Right lobe of liver (tissue), 6 donors: ENCODE data around the gene CFAP43. TPM values are rescaled to one million over a fixed set of nuclear protein-coding genes. Genes with fewer than 3 reads are reported as not detected.

Experiments used
- ATAC-seq, 4 donors: fragments of 200-7000 bp; cut with Tn5 transposase; one replicate each; pipeline ENCODE4 v1.9.1; 2020; ENCODE audit warnings: mild to moderate bottlenecking in 4 of 4, moderate library complexity in 4 of 4
- DNase-seq, 3 donors: peaks; one replicate each; pipeline ENCODE4 v3.0.0-alpha.2; 2020
- H3K27ac ChIP-seq, 3 donors: fragments of 200-600 bp; one replicate each; pipeline ENCODE4 v1.8.0; 2022
- H3K27me3 ChIP-seq, 2 donors: fragments of 200-600 bp; one replicate each; pipeline ENCODE4 v1.8.0; 2022
- H3K36me3 ChIP-seq, 4 donors: fragments of 200-600 bp; sonication (generic) in 1 of 4; one replicate each; pipeline versions ENCODE4 v1.5.1 to v1.8.0; 2017 to 2022; ENCODE audit warnings: control low read depth in 1 of 4
- H3K4me1 ChIP-seq, 4 donors: fragments of 200-600 bp; sonication (generic) in 1 of 4; one replicate each; pipeline versions ENCODE4 v1.5.1 to v1.8.0; 2017 to 2022; ENCODE audit warnings: control low read depth in 1 of 4
- H3K4me3 ChIP-seq, 3 donors: fragments of 200-600 bp; one replicate each; pipeline ENCODE4 v1.8.0; 2022
- H3K9me3 ChIP-seq, 4 donors: fragments of 200-600 bp; sonication (generic) in 1 of 4; one replicate each; pipeline versions ENCODE4 v1.5.1 to v1.8.0; 2017 to 2022; ENCODE audit warnings: control low read depth in 1 of 4
- POLR2A ChIP-seq: fragments of 450-650 bp; IDR thresholded peaks from one replicate; pipeline ENCODE4 v1.6.1; 2017; ENCODE audit warnings: antibody characterized with exemption, mild to moderate bottlenecking
- whole genome bisulfite sequencing: methylation state at CpG from one replicate; pipeline ENCODE4 v1.1.6; 2018; ENCODE audit warnings: low coverage, low lambda C conversion rate; ENCODE audit not compliant: insufficient coverage; ENCODE audit errors: missing lambda C conversion rate; 5-methylcytosine and 5-hydroxymethylcytosine counted together
- intact Hi-C, 2 donors: fragments of 100-400 bp; cut with DNase I; formaldehyde crosslinking; loops; one replicate each; pipeline versions ENCODE4 v1.11.2 to v1.14.1; 2022
- total RNA-seq, 6 experiments: library from RNA; depleted of rRNA in 2 of 6; stranded (reverse); fragments of >200 nt in 2 of 6; fragmentation: NEBNext Ultra II Directional in 3 of 6; extraction: Animal tissue kit (Norgen Biotek cat#: 25700) in 3 of 6; gene quantifications; one replicate each; pipeline versions ENCODE4 v1.1.0 to v1.2.4, GENCODE V29; 2016 to 2023
- TF ChIP-seq, protein P1 (sequence below), 4 donors: fragments of 200-600 bp in 3 of 4; fragments of 450-650 bp in 1 of 4; IDR thresholded peaks; one replicate each; pipeline versions ENCODE4 v1.5.1 to v1.8.0; 2016 to 2022; ENCODE audit warnings: antibody characterized with exemption in 4 of 4, mild to moderate bottlenecking in 2 of 4
- donor health status: DM: no; HTN: yes; CAD: no.
- donor health status: DM: no; HTN: no; CAD: no.
- donor health status: DM: no; HTN: no; CAD: no.
- donor health status: DM: no; HTN: yes; CAD: no.
- donor health status: DM: no; HTN: yes; CAD: no.

CFAP43 gene
- total RNA-seq, 6 experiments from 2014 or later = 0.11 to 0.34 (median 0.20) TPM; not detected in 1

DNA sequence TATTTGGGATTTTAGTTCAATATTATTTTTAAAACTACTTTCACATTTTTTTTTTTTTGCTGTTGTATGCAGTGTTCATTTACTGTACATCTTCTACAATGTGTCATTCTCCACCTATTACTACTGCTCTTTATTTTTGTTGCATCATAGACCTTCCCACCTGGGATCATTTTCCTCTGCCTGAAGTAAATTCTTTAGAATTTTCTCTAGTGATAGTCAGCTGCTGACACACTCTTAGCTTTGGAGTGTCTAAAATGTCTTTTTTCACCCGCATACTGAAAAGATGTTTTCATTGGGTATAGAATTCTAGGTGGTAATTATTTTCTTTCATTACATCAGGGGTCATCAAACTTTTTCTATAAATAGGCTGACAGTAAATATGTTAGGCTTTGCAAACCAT is 30.5 kb downstream of the CFAP43 start:
- ATAC-seq (no peak), DNase-seq (no peak)
- H3K27me3 ChIP-seq = no peaks in the 10 kb centered on the region
- no peaks in the 10 kb centered on the region for H3K36me3 ChIP-seq
- H3K9me3 ChIP-seq = no peaks in the 10 kb centered on the region
- H3K4me1 ChIP-seq = no peaks in the 10 kb centered on the region
- H3K4me3 ChIP-seq = no peak overlapping the region
- TF ChIP-seq, protein P1, sequence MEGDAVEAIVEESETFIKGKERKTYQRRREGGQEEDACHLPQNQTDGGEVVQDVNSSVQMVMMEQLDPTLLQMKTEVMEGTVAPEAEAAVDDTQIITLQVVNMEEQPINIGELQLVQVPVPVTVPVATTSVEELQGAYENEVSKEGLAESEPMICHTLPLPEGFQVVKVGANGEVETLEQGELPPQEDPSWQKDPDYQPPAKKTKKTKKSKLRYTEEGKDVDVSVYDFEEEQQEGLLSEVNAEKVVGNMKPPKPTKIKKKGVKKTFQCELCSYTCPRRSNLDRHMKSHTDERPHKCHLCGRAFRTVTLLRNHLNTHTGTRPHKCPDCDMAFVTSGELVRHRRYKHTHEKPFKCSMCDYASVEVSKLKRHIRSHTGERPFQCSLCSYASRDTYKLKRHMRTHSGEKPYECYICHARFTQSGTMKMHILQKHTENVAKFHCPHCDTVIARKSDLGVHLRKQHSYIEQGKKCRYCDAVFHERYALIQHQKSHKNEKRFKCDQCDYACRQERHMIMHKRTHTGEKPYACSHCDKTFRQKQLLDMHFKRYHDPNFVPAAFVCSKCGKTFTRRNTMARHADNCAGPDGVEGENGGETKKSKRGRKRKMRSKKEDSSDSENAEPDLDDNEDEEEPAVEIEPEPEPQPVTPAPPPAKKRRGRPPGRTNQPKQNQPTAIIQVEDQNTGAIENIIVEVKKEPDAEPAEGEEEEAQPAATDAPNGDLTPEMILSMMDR (IDR thresholded peaks at IDR 0.05) = no peak
- no peak for TF ChIP-seq POLR2A
- H3K27ac ChIP-seq = no peak overlapping the region
- intact Hi-C loops = no loop called here
- 93% methylated on average over 1 of the region's 1 CpG for WGBS

DNA sequence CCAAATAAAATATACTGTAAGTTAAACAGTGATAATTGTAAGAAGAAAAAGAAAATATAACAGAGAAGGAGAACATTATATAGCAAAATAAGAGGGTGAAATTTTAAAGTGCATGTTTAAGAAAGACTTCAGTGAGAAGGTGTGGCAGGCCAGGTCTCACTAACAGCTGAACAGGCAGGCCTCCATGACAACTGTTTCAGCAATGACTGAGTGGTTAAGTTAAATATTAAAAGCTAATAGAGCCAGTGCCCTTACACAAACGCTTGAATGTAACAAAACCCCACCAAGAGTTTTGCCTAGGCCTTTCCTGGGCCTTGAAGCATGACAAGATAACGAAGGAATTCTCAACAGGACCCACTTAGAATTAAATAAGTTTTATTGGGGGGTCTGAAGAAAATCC is 32.6 kb downstream of the CFAP43 start:
- ATAC-seq (no peak), DNase-seq (no peak)
- intact Hi-C loops = no loop called here
- 37% methylated on average over 2 of the region's 2 CpGs for WGBS
- no peaks in the 10 kb centered on the region for H3K4me1 ChIP-seq
- H3K4me3 ChIP-seq = no peak overlapping the region
- TF ChIP-seq, protein P1 (IDR thresholded peaks at IDR 0.05) = no peak
- TF ChIP-seq POLR2A = no peak
- H3K27me3 ChIP-seq = no peaks in the 10 kb centered on the region
- no peaks in the 10 kb centered on the region for H3K36me3 ChIP-seq
- no peak overlapping the region for H3K27ac ChIP-seq
- H3K9me3 ChIP-seq = no peaks in the 10 kb centered on the region

DNA sequence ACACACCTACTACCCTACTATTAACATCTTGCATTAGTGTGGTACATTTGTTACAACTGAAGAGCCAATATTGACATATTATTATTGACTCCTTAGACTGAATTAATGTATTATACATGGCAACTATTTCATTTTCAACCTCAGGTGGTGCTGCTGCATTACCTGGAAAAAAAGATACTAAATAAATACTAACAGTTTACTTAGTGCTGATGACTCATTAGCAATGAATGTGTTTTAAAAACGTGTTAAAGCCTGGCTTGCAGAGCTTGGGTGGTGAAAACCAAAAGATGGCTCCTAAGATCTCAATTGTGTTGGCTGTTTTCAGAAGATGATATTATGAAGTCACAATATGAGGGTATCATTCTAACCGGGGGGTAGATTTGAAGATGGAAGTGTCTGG is 34.8 kb downstream of the CFAP43 start:
- ATAC-seq (peak in 2 of 4 donors; percentile 40 to 96), DNase-seq (no peak)
- H3K9me3 ChIP-seq = no peaks in the 10 kb centered on the region
- TF ChIP-seq POLR2A = no peak
- TF ChIP-seq, protein P1 (IDR thresholded peaks at IDR 0.05) = peak in 2 of 4 donors; percentile 6 to 19
- no peak overlapping the region for H3K4me3 ChIP-seq
- WGBS = 55% methylated on average over 2 of the region's 2 CpGs
- no peak overlapping the region for H3K27ac ChIP-seq
- H3K27me3 ChIP-seq = no peaks in the 10 kb centered on the region
- no peaks in the 10 kb centered on the region for H3K36me3 ChIP-seq
- no peaks in the 10 kb centered on the region for H3K4me1 ChIP-seq
- intact Hi-C loops = no loop called here

DNA sequence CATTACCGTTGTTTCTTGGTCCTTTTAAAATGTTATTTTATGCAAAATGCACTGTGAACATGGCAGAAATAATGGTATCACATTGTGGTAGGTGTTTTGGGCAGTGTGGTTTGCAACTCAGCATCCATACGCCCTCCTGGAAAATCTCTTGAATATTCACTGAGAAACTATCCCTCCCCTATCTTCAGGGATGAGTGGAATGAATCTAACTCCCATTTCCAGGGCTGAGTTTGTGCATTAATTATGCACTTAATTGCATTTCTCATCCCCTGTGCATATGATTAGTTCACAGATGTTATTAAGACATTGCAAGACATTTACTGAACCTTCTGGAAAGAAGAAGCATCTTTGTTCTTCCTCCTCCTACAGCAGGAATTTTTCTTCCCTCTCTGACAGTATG is 36.5 kb downstream of the CFAP43 start:
- H3K36me3 ChIP-seq = no peaks in the 10 kb centered on the region
- 59% methylated on average over 2 of the region's 2 CpGs for WGBS
- ATAC-seq = no peak
- H3K4me3 ChIP-seq = no peak overlapping the region
- TF ChIP-seq, protein P1 (IDR thresholded peaks at IDR 0.05) = no peak
- no peak for TF ChIP-seq POLR2A
- no peaks in the 10 kb centered on the region for H3K27me3 ChIP-seq
- intact Hi-C loops = no loop called here
- H3K27ac ChIP-seq = no peak overlapping the region
- DNase-seq = no peak
- no peaks in the 10 kb centered on the region for H3K9me3 ChIP-seq
- H3K4me1 ChIP-seq = no peaks in the 10 kb centered on the region

DNA sequence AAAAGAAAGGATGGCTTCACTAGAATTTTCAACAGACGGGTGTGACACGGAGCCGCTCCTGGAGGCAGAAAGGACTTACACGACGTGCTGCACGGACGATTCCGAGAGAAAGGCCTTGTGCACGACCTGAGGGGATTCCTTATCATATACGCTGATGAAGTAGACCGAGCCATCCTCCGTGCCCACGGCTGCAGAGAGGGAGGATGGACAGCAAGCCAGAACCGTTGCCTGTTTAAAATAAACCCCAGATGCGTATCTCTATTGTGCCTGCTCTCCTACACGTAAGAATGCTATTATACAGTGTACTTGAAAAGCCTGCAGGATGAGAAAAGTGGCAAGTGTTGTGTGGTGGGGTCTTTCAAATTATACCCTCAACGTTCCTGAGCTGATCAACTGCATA is 38.4 kb downstream of the CFAP43 start:
- Histone ChIP-seq H3K36me3 (no peaks in the 10 kb centered on the region), H3K9me3 (no peaks in the 10 kb centered on the region), H3K4me1 (no peaks in the 10 kb centered on the region), H3K27me3 (no peaks in the 10 kb centered on the region), H3K4me3 (no peak overlapping the region), H3K27ac (no peak overlapping the region)
- DNase-seq (no peak), ATAC-seq (no peak)
- TF ChIP-seq, protein P1 (IDR thresholded peaks at IDR 0.05) = no peak
- WGBS = 79% methylated on average over 16 of the region's 17 CpGs
- intact Hi-C loops = no loop called here
